Esophagus muscularis mucosa (tissue), 3 donors: ENCODE results near the gene ANKRD13C.

ENCODE experiments used
- POLR2AphosphoS5 ChIP-seq, 2 donors: sonication (generic); formaldehyde crosslinking; IDR thresholded peaks; one replicate each; pipeline ENCODE4 v1.6.1; 2017; ENCODE audit warnings: antibody characterized with exemption in 2 of 2
- TF ChIP-seq, protein P1 (sequence below), 3 experiments: fragments of 200-600 bp in 2 of 3; fragments of 450-650 bp in 1 of 3; sonication (generic) in 2 of 3; IDR thresholded peaks; one replicate each; pipeline ENCODE4 v1.5.1; 2017 to 2019; ENCODE audit warnings: antibody characterized with exemption in 3 of 3, mild to moderate bottlenecking in 2 of 3, moderate library complexity in 1 of 3

DNA sequence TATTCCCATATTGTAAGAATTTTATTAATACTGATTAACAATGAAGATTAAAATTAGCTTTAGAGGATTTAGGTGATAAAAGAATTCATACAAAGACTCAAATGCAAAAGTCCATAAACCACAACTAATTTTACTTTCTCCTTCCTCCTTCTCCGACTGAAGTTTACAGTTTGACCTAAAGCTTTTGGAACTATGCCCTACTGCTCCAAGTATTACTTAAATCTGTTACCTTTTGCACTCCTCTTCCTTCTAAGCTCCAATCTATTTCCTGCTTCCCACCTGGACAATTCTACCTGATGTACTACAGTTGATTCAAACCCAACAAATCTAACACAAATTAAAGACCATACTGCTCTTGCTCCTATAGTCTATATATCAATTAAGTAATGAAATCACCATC, 36.3 kb downstream of the ANKRD13C start:
- TF ChIP-seq, protein P1, sequence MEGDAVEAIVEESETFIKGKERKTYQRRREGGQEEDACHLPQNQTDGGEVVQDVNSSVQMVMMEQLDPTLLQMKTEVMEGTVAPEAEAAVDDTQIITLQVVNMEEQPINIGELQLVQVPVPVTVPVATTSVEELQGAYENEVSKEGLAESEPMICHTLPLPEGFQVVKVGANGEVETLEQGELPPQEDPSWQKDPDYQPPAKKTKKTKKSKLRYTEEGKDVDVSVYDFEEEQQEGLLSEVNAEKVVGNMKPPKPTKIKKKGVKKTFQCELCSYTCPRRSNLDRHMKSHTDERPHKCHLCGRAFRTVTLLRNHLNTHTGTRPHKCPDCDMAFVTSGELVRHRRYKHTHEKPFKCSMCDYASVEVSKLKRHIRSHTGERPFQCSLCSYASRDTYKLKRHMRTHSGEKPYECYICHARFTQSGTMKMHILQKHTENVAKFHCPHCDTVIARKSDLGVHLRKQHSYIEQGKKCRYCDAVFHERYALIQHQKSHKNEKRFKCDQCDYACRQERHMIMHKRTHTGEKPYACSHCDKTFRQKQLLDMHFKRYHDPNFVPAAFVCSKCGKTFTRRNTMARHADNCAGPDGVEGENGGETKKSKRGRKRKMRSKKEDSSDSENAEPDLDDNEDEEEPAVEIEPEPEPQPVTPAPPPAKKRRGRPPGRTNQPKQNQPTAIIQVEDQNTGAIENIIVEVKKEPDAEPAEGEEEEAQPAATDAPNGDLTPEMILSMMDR (IDR thresholded peaks at IDR 0.05) = no peak
- TF ChIP-seq POLR2AphosphoS5 (IDR thresholded peaks at IDR 0.05) = no peak
